ENCODE measurements around the gene CARMIL1. TPM values are rescaled to one million over a fixed set of nuclear protein-coding genes. Genes with fewer than 3 reads are reported as not detected.

Gene CARMIL1
- total RNA-seq, 2 experiments from 2014 or later = 5.0 to 5.4 TPM

DNA sequence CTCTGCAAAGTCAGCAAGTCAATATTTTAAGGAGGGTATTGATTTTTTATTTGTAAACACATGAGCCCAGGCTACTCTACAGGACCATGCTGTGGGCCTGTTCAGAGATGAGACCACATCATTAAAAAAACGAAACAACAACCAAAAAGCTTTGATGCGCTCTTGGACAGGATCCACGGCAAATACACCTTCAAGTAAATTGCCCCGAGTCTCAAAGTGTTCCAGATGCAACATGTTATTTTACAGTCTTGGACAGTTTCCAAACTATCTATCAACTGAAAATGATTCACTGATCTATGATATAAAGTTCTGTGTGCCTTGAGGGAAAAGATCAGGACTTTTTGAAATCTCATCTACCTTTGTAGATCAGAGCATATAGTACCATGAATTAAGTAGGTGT, 25.8 kb upstream of the CARMIL1 start:
- ChIA-PET POLR2A (no interaction called here), CTCF (interaction anchor here (1.7 to 2.3 kb wide), 2 partner anchors 13 to 30 kb away, joined by 5 to 6 read pairs; no protein-coding TSS in a partner anchor)
- no peaks in the 10 kb centered on the region for H3K27me3 Mint-ChIP-seq
- H3K4me1 Mint-ChIP-seq = peaks cover 9% of the 10 kb centered on the region
- H3K36me3 Mint-ChIP-seq (ENCODE audit: low read depth) = no peaks in the 10 kb centered on the region
- no peak overlapping the region for H3K27ac Mint-ChIP-seq
- DNase-seq = no peak
- H3K4me3 Mint-ChIP-seq = no peak overlapping the region
- no peaks in the 10 kb centered on the region for H3K9me3 Mint-ChIP-seq

- Mint-ChIP-seq H3K9me3 (no peaks in the 10 kb centered on the region), H3K4me3 (no peak overlapping the region), H3K27ac (peak overlapping the region; percentile 36), H3K36me3 (ENCODE audit: low read depth) (no peaks in the 10 kb centered on the region), H3K27me3 (no peaks in the 10 kb centered on the region), H3K4me1 (peaks cover 9% of the 10 kb centered on the region)
- ChIA-PET CTCF (interaction anchor here (0.9 to 1.0 kb wide), 2 partner anchors 9 to 16 kb away, joined by 3 to 4 read pairs; no protein-coding TSS in a partner anchor), POLR2A (no interaction called here)
- no peak for DNase-seq
These were observed 24.5 kb upstream of the CARMIL1 start for GRCh38 chr6:25254671-25255070.

DNA sequence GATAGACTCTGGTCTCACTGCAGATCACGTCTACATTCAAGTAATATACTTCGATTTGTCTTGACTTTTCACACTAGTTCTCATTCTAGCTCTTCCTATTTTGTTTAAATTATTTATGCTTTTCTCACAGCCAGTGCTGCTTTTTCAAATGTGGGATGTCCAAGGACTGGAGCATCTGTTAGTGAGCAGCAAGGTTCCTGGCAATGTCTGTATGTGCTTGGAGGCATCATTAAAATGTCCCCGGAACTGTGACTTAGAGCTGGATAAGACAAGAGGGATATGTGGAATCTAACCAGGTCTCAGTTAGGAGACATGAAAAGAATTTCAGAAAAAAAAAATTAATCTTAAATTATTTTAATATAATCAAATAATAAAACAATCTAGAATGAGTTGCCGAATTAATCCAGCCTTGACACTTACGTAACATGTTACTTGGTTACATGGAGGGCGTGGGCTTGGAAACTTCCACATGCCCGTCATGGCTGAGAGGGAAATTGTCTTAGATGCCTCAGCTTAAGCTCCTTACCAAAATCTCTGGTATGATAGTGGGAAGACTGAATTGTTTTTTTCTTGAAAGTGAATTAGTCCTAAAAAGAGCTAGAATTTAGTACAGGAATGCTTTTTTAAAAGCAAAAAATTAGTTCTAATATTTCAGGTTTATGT, 21.4 kb upstream of the CARMIL1 start:
- POLR2A ChIA-PET = no interaction called here
- H3K27me3 Mint-ChIP-seq = no peaks in the 10 kb centered on the region
- H3K36me3 Mint-ChIP-seq (ENCODE audit: low read depth) = no peaks in the 10 kb centered on the region
- H3K4me1 Mint-ChIP-seq = no peaks in the 10 kb centered on the region
- no peak overlapping the region for H3K27ac Mint-ChIP-seq
- no peak for DNase-seq
- H3K9me3 Mint-ChIP-seq = no peaks in the 10 kb centered on the region
- H3K4me3 Mint-ChIP-seq = no peak overlapping the region
- CTCF ChIA-PET = interaction anchor here (0.7 to 1.7 kb wide), 2 partner anchors 13 to 35 kb away, joined by 3 to 6 read pairs; no protein-coding TSS in a partner anchor

- H3K27me3 Mint-ChIP-seq = no peaks in the 10 kb centered on the region
- no peaks in the 10 kb centered on the region for H3K9me3 Mint-ChIP-seq
- no peaks in the 10 kb centered on the region for H3K4me1 Mint-ChIP-seq
- no peak for DNase-seq
- POLR2A ChIA-PET = no interaction called here
- no peak overlapping the region for H3K4me3 Mint-ChIP-seq
- H3K27ac Mint-ChIP-seq = no peak overlapping the region
- H3K36me3 Mint-ChIP-seq (ENCODE audit: low read depth) = no peaks in the 10 kb centered on the region
- CTCF ChIA-PET = no interaction called here
These were observed 19.4 kb upstream of the CARMIL1 start for GRCh38 chr6:25259756-25260155.

GRCh38 chr6:25263657-25264056, 15.5 kb upstream of the CARMIL1 start:
- Mint-ChIP-seq H3K4me1 (peaks cover 2% of the 10 kb centered on the region), H3K27ac (no peak overlapping the region), H3K36me3 (ENCODE audit: low read depth) (no peaks in the 10 kb centered on the region), H3K27me3 (peaks cover 9% of the 10 kb centered on the region), H3K9me3 (no peaks in the 10 kb centered on the region), H3K4me3 (no peak overlapping the region)
- ChIA-PET POLR2A (no interaction called here), CTCF (no interaction called here)
- no peak for DNase-seq

DNA sequence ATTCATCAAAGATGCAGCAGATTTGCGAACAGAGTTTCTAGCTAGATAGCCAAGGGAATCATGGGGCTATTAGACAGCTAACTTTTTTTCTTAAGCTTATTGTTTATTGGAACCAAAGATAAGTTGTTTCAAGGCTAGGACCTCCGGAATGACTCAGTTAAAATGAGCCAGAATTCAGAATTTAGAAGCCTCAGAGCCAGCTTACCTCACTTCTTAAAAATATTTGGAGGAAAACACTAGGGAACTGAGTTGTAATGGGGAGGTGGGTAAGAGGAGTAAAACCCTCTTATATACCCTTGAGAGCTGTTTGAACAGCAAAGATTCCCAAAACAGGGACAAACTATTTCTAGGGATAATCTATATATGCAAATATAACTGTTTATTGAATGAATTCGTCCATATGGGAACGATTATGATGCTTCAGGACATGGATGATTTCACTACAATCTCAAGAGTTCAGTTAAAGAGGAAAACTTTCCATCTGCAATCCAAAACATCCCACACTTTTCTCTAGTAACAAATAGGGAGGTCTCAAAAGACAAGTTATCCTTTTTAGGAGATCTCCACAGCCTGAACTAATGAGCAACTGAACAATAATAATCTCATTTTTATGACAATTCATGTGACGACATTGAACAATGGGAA, 12.6 kb upstream of the CARMIL1 start:
- ChIA-PET POLR2A (no interaction called here), CTCF (interaction anchor here (0.9 to 2.1 kb wide), 8 partner anchors 11 to 313 kb away, joined by 3 to 19 read pairs (median 4); no protein-coding TSS in a partner anchor)
- Mint-ChIP-seq H3K9me3 (no peaks in the 10 kb centered on the region), H3K4me3 (no peak overlapping the region), H3K36me3 (ENCODE audit: low read depth) (no peaks in the 10 kb centered on the region), H3K27me3 (peaks cover 23% of the 10 kb centered on the region), H3K27ac (no peak overlapping the region), H3K4me1 (peaks cover 2% of the 10 kb centered on the region)
- no peak for DNase-seq

- ChIA-PET CTCF (no interaction called here), POLR2A (no interaction called here)
- H3K27me3 Mint-ChIP-seq = peaks cover 28% of the 10 kb centered on the region
- DNase-seq = no peak
- no peaks in the 10 kb centered on the region for H3K9me3 Mint-ChIP-seq
- no peak overlapping the region for H3K27ac Mint-ChIP-seq
- H3K4me1 Mint-ChIP-seq = peaks cover 2% of the 10 kb centered on the region
- no peak overlapping the region for H3K4me3 Mint-ChIP-seq
- H3K36me3 Mint-ChIP-seq (ENCODE audit: low read depth) = no peaks in the 10 kb centered on the region
These were observed 11.5 kb upstream of the CARMIL1 start for GRCh38 chr6:25267662-25268061.

DNA sequence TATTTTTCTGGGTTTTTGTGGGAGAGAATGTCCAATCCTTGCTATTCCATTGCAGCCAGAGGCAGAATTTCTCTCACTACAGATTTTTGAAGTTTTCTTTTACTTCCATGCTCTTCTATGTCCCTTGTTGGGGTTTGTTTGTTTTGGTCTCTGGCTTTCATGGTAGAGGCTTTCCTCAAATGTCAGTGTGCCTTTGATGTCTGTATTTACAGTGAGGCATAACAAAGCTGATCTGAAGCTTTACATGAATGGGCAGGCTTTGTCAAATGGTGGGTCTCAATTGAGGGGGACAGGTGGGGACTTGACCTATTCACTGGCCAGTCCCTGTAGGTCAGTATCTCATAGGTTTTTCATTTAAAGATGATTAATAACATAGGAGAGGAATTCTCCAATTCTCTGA, 8.6 kb upstream of the CARMIL1 start:
- peaks cover 34% of the 10 kb centered on the region for H3K27me3 Mint-ChIP-seq
- DNase-seq = no peak
- ChIA-PET POLR2A (no interaction called here), CTCF (interaction anchor here (1.3 to 1.7 kb wide), 3 partner anchors 9 to 286 kb away, joined by 3 to 7 read pairs (median 4); partner anchors contain the start of gene CARMIL1)
- H3K27ac Mint-ChIP-seq = no peak overlapping the region
- H3K36me3 Mint-ChIP-seq (ENCODE audit: low read depth) = no peaks in the 10 kb centered on the region
- H3K9me3 Mint-ChIP-seq = no peaks in the 10 kb centered on the region
- no peak overlapping the region for H3K4me3 Mint-ChIP-seq
- peaks cover under 1% of the 10 kb centered on the region for H3K4me1 Mint-ChIP-seq

- Mint-ChIP-seq H3K36me3 (ENCODE audit: low read depth) (no peaks in the 10 kb centered on the region), H3K9me3 (no peaks in the 10 kb centered on the region), H3K4me1 (peaks cover 20% of the 10 kb centered on the region), H3K4me3 (no peak overlapping the region), H3K27me3 (peaks cover 19% of the 10 kb centered on the region), H3K27ac (no peak overlapping the region)
- CTCF ChIA-PET = no interaction called here
- POLR2A ChIA-PET = no interaction called here
- no peak for DNase-seq
These were observed 3.7 kb upstream of the CARMIL1 start for GRCh38 chr6:25275436-25275835.

GRCh38 chr6:25277386-25277785, 1.8 kb upstream of the CARMIL1 start:
- Mint-ChIP-seq H3K27me3 (peaks cover 10% of the 10 kb centered on the region), H3K36me3 (ENCODE audit: low read depth) (no peaks in the 10 kb centered on the region), H3K4me3 (no peak overlapping the region), H3K9me3 (no peaks in the 10 kb centered on the region), H3K4me1 (peaks cover 24% of the 10 kb centered on the region), H3K27ac (no peak overlapping the region)
- no peak for DNase-seq
- CTCF ChIA-PET = interaction anchor here (0.6 to 2.0 kb wide), 3 partner anchors 10 to 97 kb away, joined by 4 to 5 read pairs (median 4); no protein-coding TSS in a partner anchor
- POLR2A ChIA-PET = no interaction called here

- DNase-seq = no peak
- Mint-ChIP-seq H3K36me3 (ENCODE audit: low read depth) (no peaks in the 10 kb centered on the region), H3K4me1 (peaks cover 24% of the 10 kb centered on the region), H3K4me3 (peak overlapping the region; percentile 82), H3K27ac (no peak overlapping the region), H3K9me3 (no peaks in the 10 kb centered on the region), H3K27me3 (peaks cover 9% of the 10 kb centered on the region)
- CTCF ChIA-PET = interaction anchor here (0.6 to 2.0 kb wide), 6 partner anchors 10 to 212 kb away, joined by 3 to 17 read pairs (median 4); no protein-coding TSS in a partner anchor
- POLR2A ChIA-PET = interaction anchor here (0.6 kb wide), 1 partner anchor 210 kb away, joined by 3 read pairs; no protein-coding TSS in a partner anchor
These were observed 1.3 kb upstream of the CARMIL1 start for GRCh38 chr6:25277857-25278256.

GRCh38 chr6:25278261-25278913, 787 bp upstream of the CARMIL1 start:
- CTCF ChIA-PET = interaction anchor here (0.6 to 2.0 kb wide), 13 partner anchors 9 to 654 kb away, joined by 3 to 17 read pairs (median 4); no protein-coding TSS in a partner anchor

More at GRCh38 chr6:25278261-25278913, 787 bp upstream of the CARMIL1 start:
- Mint-ChIP-seq H3K36me3 (ENCODE audit: low read depth) (no peaks in the 10 kb centered on the region), H3K27me3 (peaks cover 8% of the 10 kb centered on the region), H3K4me3 (peak overlapping the region; percentile 82), H3K4me1 (peaks cover 24% of the 10 kb centered on the region), H3K27ac (peak overlapping the region; percentile 81), H3K9me3 (no peaks in the 10 kb centered on the region)
- DNase-seq = no peak
- POLR2A ChIA-PET = interaction anchor here (0.6 to 1.1 kb wide), 3 partner anchors 13 to 210 kb away, joined by 3 to 6 read pairs (median 3); no protein-coding TSS in a partner anchor

All from activated CD4-positive, alpha-beta T cell treated with anti-CD3 and anti-CD28 coated beads, Interleukin-2, amount 10 ng/mL, durations not matched to agents 7 days and 5 days (primary cell).